Neuronal stem cell (in vitro differentiated cells): Measurements from ENCODE around the gene TPPP.

Experiments
- DNase-seq: peaks from one replicate; pipeline ENCODE4 v3.0.0-alpha.2; 2013; ENCODE audit warnings: low spot score
- H2AFZ ChIP-seq: one replicate; pipeline ENCODE4 v1.6.1; 2013; ENCODE audit warnings: mild to moderate bottlenecking, low read length, inconsistent platforms
- H2AK5ac ChIP-seq: 2 replicates; pipeline ENCODE4 v1.6.1; 2013; ENCODE audit warnings: low read depth, mild to moderate bottlenecking, inconsistent platforms, low read length, moderate library complexity, mixed read lengths
- H2BK120ac ChIP-seq: 2 replicates; pipeline ENCODE4 v1.6.1; 2013; ENCODE audit warnings: low read depth, mild to moderate bottlenecking, inconsistent platforms, low read length, moderate library complexity, mixed read lengths
- H2BK12ac ChIP-seq: one replicate; pipeline ENCODE4 v1.6.1; 2013; ENCODE audit warnings: low read length, inconsistent platforms
- H2BK15ac ChIP-seq: 2 replicates; pipeline ENCODE4 v1.6.1; 2013; ENCODE audit warnings: mild to moderate bottlenecking, low read length, inconsistent platforms, mixed read lengths
- H2BK5ac ChIP-seq: one replicate; pipeline ENCODE4 v1.6.1; 2013; ENCODE audit warnings: inconsistent platforms, mild to moderate bottlenecking, low read length, moderate library complexity
- H3K14ac ChIP-seq: one replicate; pipeline ENCODE4 v1.6.1; 2013; ENCODE audit warnings: low read length, inconsistent platforms
- H3K18ac ChIP-seq: 2 replicates; pipeline ENCODE4 v1.6.1; 2013; ENCODE audit warnings: low read length, inconsistent platforms
- H3K23ac ChIP-seq: 2 replicates; pipeline ENCODE4 v1.6.1; 2013; ENCODE audit warnings: low read depth, mild to moderate bottlenecking, mixed read lengths, low read length, inconsistent platforms; ENCODE audit not compliant: poor library complexity
- H3K27ac ChIP-seq: replicated peaks from 3 replicates; pipeline ENCODE4 v1.5.1; 2013; ENCODE audit warnings: low read length, inconsistent platforms
- H3K27me3 ChIP-seq, 3 experiments: 2 replicates each; pipeline ENCODE4 v1.6.1; 2013; ENCODE audit warnings: low read length in 3 of 3, mild to moderate bottlenecking in 2 of 3, inconsistent platforms in 1 of 3, low read depth in 1 of 3, mixed read lengths in 1 of 3, moderate library complexity in 1 of 3; ENCODE audit not compliant: control insufficient read depth in 3 of 3, insufficient read depth in 3 of 3
- H3K36me3 ChIP-seq, 2 donors: replicated peaks in 1 of 2; 2 replicates each; pipeline ENCODE4 v1.6.1; 2013; ENCODE audit warnings: low read length in 2 of 2; ENCODE audit not compliant: control insufficient read depth in 2 of 2, insufficient read depth in 2 of 2
- H3K4ac ChIP-seq: 2 replicates; pipeline ENCODE4 v1.6.1; 2013; ENCODE audit warnings: inconsistent platforms, mild to moderate bottlenecking, low read length, moderate library complexity
- H3K4me1 ChIP-seq, 2 donors: 1 replicate in 1 of 2; 2 replicates in 1 of 2; pipeline ENCODE4 v1.6.1; 2013; ENCODE audit warnings: low read length in 2 of 2, low read depth in 1 of 2; ENCODE audit not compliant: control insufficient read depth in 2 of 2, insufficient read depth in 1 of 2
- H3K4me2 ChIP-seq: one replicate; pipeline ENCODE4 v1.6.1; 2013; ENCODE audit warnings: mild to moderate bottlenecking, low read length, inconsistent platforms; ENCODE audit not compliant: insufficient read depth, poor library complexity, severe bottlenecking
- H3K4me3 ChIP-seq, 2 donors: 2 replicates each; pipeline ENCODE4 v1.5.1; 2013; ENCODE audit warnings: low read length in 2 of 2, mild to moderate bottlenecking in 2 of 2, inconsistent platforms in 1 of 2, moderate library complexity in 1 of 2
- H3K79me1 ChIP-seq: one replicate; pipeline ENCODE4 v1.6.1; 2013; ENCODE audit warnings: low read depth, mild to moderate bottlenecking, inconsistent platforms, low read length, moderate library complexity
- H3K9ac ChIP-seq: one replicate; pipeline ENCODE4 v1.6.1; 2013; ENCODE audit warnings: mild to moderate bottlenecking, low read depth, low read length, inconsistent platforms; ENCODE audit not compliant: poor library complexity
- H3K9me3 ChIP-seq, 2 donors: replicated peaks in 1 of 2; 2 replicates each; pipeline versions ENCODE3 to v1.6.1; 2013; ENCODE audit warnings: low read length in 2 of 2, mild to moderate bottlenecking in 2 of 2, inconsistent platforms in 1 of 2, low read depth in 1 of 2, mixed read lengths in 1 of 2, moderate library complexity in 1 of 2; ENCODE audit not compliant: control insufficient read depth in 2 of 2, insufficient read depth in 1 of 2
- H4K8ac ChIP-seq: one replicate; pipeline ENCODE4 v1.6.1; 2013; ENCODE audit warnings: low read depth, mild to moderate bottlenecking, inconsistent platforms, low read length, moderate library complexity
- H4K91ac ChIP-seq: one replicate; pipeline ENCODE4 v1.6.1; 2013; ENCODE audit warnings: low read length, low read depth, mild to moderate bottlenecking, inconsistent platforms; ENCODE audit not compliant: poor library complexity
- WGBS, 2 donors: extraction: QIAGEN DNeasy Blood & Tissue Kit; methylation state at CpG; one replicate each; pipeline ENCODE4 v1.1.7; 2013; ENCODE audit warnings: missing lambda C conversion rate in 2 of 2, mixed read lengths in 1 of 2; ENCODE audit not compliant: insufficient read length in 2 of 2, insufficient replicate concordance in 1 of 2; ENCODE audit errors: extremely low coverage in 2 of 2; 5-methylcytosine and 5-hydroxymethylcytosine counted together

The TPPP gene

DNA sequence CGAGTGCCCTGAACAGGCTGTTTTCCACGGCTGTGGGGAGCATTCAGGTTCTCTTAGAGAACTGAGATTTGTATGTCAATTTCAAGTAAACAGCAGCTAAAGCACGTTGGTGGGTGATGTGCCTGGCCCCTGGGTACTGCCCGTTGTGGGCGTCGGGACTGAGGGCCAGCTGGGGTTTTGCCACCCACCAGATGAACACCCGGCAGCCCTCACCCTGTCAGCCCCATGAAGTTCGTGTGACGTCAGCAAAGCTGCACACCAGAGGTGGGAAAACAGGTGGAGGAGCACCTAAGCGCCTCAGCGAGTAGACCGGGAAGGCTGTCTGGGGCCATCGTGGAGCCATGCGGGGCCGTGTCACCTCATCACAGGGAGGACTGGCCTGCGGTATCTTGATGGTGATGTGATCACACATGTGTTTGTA, 71.8 kb downstream of the TPPP start:
- no peak overlapping the region for H3K27ac ChIP-seq
- peaks cover 9% of the 10 kb centered on the region for H3K79me1 ChIP-seq
- H3K23ac ChIP-seq, result no peak overlapping the region
- H2AK5ac ChIP-seq, result no peak overlapping the region
- H3K18ac ChIP-seq, result no peak overlapping the region
- peaks cover 0 to 1% of the 10 kb centered on the region in 2 donors for H3K4me1 ChIP-seq
- H3K36me3 ChIP-seq, result peaks cover 57 to 98% of the 10 kb centered on the region in 2 donors
- H4K91ac ChIP-seq, result no peak overlapping the region
- H3K4me3 ChIP-seq, result peak overlapping the region in 1 of 2 donors; percentile 24
- H3K4ac ChIP-seq, result no peak overlapping the region
- H3K4me2 ChIP-seq, result no peak overlapping the region
- H3K9ac ChIP-seq, result no peak overlapping the region
- H2BK15ac ChIP-seq, result no peak overlapping the region
- no peak overlapping the region for H2BK12ac ChIP-seq
- no peak overlapping the region for H2AFZ ChIP-seq
- DNase-seq, result no peak
- no CpG with 5 or more reads among the region's 16 CpGs for WGBS, 2 donors
- no peaks in the 10 kb centered on the region for H3K9me3 ChIP-seq
- H2BK5ac ChIP-seq, result no peak overlapping the region
- H3K14ac ChIP-seq, result no peak overlapping the region
- no peaks in the 10 kb centered on the region for H3K27me3 ChIP-seq
- H2BK120ac ChIP-seq, result no peak overlapping the region
- H4K8ac ChIP-seq, result no peak overlapping the region

DNA sequence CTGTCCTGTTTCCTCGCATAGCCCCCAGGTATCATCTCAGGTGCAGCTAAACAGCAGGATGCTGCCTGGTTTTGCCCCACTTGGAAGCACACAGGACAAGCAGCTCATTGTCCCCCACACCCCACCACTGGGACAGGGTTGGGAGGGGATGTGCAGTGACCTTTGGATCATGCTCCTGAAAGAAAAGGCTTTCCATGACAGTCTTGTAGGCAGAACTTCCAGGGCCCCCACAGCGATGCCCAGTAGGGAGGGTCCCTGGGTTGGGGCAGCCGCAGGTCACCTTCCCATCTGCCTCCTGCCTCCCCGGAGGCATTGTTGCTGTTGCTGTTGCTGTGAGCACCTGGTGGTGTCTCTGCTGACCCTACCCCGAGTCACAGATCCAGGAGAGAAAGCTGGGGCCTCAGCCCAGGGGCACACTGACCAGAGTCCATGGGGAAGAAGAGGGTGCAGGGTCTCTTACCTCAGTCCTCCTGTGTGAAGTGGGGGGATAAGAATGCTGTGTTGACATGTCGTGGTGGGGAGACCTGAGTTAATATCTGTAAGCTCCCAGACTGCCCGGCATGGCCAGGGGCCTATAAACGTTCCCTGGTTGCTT, 72.5 kb downstream of the TPPP start:
- no peak overlapping the region for H2BK15ac ChIP-seq
- no peak overlapping the region for H4K91ac ChIP-seq
- no peak overlapping the region for H2BK12ac ChIP-seq
- H3K79me1 ChIP-seq, result peaks cover 9% of the 10 kb centered on the region
- H3K4me3 ChIP-seq, result no peak overlapping the region
- H3K9me3 ChIP-seq, result peaks cover 0 to under 1% of the 10 kb centered on the region in 2 donors
- H3K9ac ChIP-seq, result peak overlapping the region; percentile 3
- H2BK5ac ChIP-seq, result no peak overlapping the region
- no peak overlapping the region for H3K27ac ChIP-seq
- H2AK5ac ChIP-seq, result no peak overlapping the region
- H2BK120ac ChIP-seq, result no peak overlapping the region
- no peak overlapping the region for H3K18ac ChIP-seq
- peaks cover 0 to 1% of the 10 kb centered on the region in 2 donors for H3K4me1 ChIP-seq
- H3K4me2 ChIP-seq, result no peak overlapping the region
- peaks cover 53 to 98% of the 10 kb centered on the region in 2 donors for H3K36me3 ChIP-seq
- H3K14ac ChIP-seq, result no peak overlapping the region
- DNase-seq, result no peak
- no peak overlapping the region for H3K23ac ChIP-seq
- no CpG with 5 or more reads among the region's 8 CpGs for WGBS, 2 donors
- H4K8ac ChIP-seq, result no peak overlapping the region
- H3K27me3 ChIP-seq, result no peaks in the 10 kb centered on the region
- no peak overlapping the region for H3K4ac ChIP-seq
- H2AFZ ChIP-seq, result no peak overlapping the region

DNA sequence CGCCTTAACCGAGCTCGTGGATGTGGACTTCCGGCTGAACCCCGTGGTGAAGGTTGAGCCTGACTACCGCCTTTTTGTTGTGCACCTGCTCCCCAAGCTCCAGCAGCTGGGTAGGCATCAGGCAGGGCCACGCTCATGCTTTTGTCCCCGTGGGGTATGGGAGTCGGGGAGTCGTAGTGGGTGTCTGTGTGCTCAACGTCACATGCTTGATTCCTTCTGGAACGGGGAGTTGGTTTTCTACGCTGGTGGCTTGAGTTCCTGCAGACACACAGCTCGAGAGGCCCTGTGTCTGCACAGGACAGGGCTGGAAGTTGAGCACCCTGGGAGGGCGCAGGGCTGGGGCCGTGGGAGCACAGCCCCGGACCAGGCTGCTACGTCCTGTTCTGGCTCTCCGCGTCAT, 73.0 kb downstream of the TPPP start:
- Histone ChIP-seq H2BK5ac (no peak overlapping the region), H3K9me3 (peaks cover 0 to 5% of the 10 kb centered on the region in 2 donors), H3K23ac (no peak overlapping the region), H2AK5ac (no peak overlapping the region), H3K4ac (no peak overlapping the region), H2AFZ (no peak overlapping the region), H2BK120ac (no peak overlapping the region), H3K9ac (no peak overlapping the region), H2BK12ac (no peak overlapping the region), H3K4me3 (no peak overlapping the region), H3K18ac (no peak overlapping the region), H4K8ac (no peak overlapping the region), H3K14ac (no peak overlapping the region), H3K4me1 (peaks cover 0 to 1% of the 10 kb centered on the region in 2 donors), H2BK15ac (no peak overlapping the region), H3K4me2 (no peak overlapping the region), H3K36me3 (peaks cover 48 to 98% of the 10 kb centered on the region in 2 donors), H4K91ac (no peak overlapping the region), H3K27me3 (no peaks in the 10 kb centered on the region), H3K27ac (no peak overlapping the region), H3K79me1 (peaks cover 9% of the 10 kb centered on the region)
- no CpG with 5 or more reads among the region's 20 CpGs for WGBS, 2 donors
- no peak for DNase-seq

DNA sequence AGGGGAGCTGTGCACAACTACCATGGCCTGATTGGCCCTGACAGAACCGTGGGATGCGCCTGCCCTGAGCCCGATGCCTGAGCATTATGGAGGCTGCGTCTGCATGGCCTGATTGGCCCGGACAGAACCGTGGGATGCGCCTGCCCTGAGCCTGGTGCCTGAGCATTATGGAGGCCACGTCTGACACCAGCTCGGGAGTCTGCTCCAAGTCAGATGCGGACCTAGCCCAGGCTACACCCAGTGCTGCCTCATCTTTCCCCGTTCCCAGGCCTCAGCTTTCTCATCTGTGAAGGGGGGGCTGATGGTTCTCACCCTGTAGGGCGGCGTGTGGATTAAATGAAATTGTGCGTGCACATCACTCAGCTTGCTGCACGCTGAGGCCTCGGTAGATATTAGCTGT, 73.7 kb downstream of the TPPP start:
- no peak overlapping the region for H3K4me2 ChIP-seq
- H3K36me3 ChIP-seq, result peaks cover 42 to 98% of the 10 kb centered on the region in 2 donors
- no peak overlapping the region for H3K18ac ChIP-seq
- H3K23ac ChIP-seq, result peak overlapping the region; percentile 89
- no peak overlapping the region for H2BK15ac ChIP-seq
- no peak overlapping the region for H2BK5ac ChIP-seq
- H3K4me3 ChIP-seq, result no peak overlapping the region
- no peak overlapping the region for H3K14ac ChIP-seq
- H3K4ac ChIP-seq, result peak overlapping the region; percentile 15
- peaks cover 0 to 1% of the 10 kb centered on the region in 2 donors for H3K4me1 ChIP-seq
- no peak overlapping the region for H3K9ac ChIP-seq
- H2BK12ac ChIP-seq, result no peak overlapping the region
- H2AFZ ChIP-seq, result no peak overlapping the region
- DNase-seq, result no peak
- H2AK5ac ChIP-seq, result no peak overlapping the region
- H3K27me3 ChIP-seq, result no peaks in the 10 kb centered on the region
- WGBS, 2 donors, result no CpG with 5 or more reads among the region's 16 CpGs
- no peak overlapping the region for H4K8ac ChIP-seq
- H3K9me3 ChIP-seq, result peaks cover 0 to 6% of the 10 kb centered on the region in 2 donors
- H3K27ac ChIP-seq, result no peak overlapping the region
- H4K91ac ChIP-seq, result no peak overlapping the region
- peaks cover 9% of the 10 kb centered on the region for H3K79me1 ChIP-seq
- H2BK120ac ChIP-seq, result no peak overlapping the region
